GM18502 (cell line): Measurements from ENCODE around the gene ANKRD28.
A peak's percentile ranks its signal among the peaks of the same experiment; 100 is the strongest.
"Not testable (repeated sequence)": the region's sequence is repeated elsewhere in the genome, so short reads cannot be mapped to it uniquely, and the experiment has no call there.

Source experiments
- ATAC-seq: cut with Tn5 transposase; IDR thresholded peaks from one replicate; pipeline ENCODE4 v1.9.1; 2021; ENCODE audit warnings: mild to moderate bottlenecking; ENCODE audit not compliant: unreplicated experiment, poor library complexity

The ANKRD28 gene

GRCh38 chr3:15645246-15645645 is 152.5 kb downstream of the ANKRD28 start:
- no peak for ATAC-seq

GRCh38 chr3:15638891-15639262 is 158.9 kb downstream of the ANKRD28 start:
- ATAC-seq: peak; percentile 39

- peak; percentile 2 for ATAC-seq
Measured at GRCh38 chr3:15638193-15638890, 159.4 kb downstream of the ANKRD28 start.

GRCh38 chr3:15637131-15637951 is 160.4 kb downstream of the ANKRD28 start:
- ATAC-seq: no peak

- peak; percentile 80 for ATAC-seq
Measured at GRCh38 chr3:15636028-15636709, 161.6 kb downstream of the ANKRD28 start.

- ATAC-seq: no peak
Measured at GRCh38 chr3:15635121-15635661, 162.6 kb downstream of the ANKRD28 start.

GRCh38 chr3:15634671-15635070 is 163.1 kb downstream of the ANKRD28 start:
- no peak for ATAC-seq

GRCh38 chr3:15633766-15634598 is 163.8 kb downstream of the ANKRD28 start:
- no peak for ATAC-seq

GRCh38 chr3:15633159-15633558 is 164.6 kb downstream of the ANKRD28 start:
- ATAC-seq: no peak

GRCh38 chr3:15632212-15632580 is 165.6 kb downstream of the ANKRD28 start:
- ATAC-seq: no peak

GRCh38 chr3:15631426-15632211 is 166.2 kb downstream of the ANKRD28 start:
- no peak for ATAC-seq

- ATAC-seq: peak; percentile 63
Measured at GRCh38 chr3:15630646-15631350, 167.0 kb downstream of the ANKRD28 start.

- peak; percentile 96 for ATAC-seq
Measured at GRCh38 chr3:15629860-15630597, 167.8 kb downstream of the ANKRD28 start.

- no peak for ATAC-seq
Measured at GRCh38 chr3:15628967-15629366, 168.8 kb downstream of the ANKRD28 start.

- no peak for ATAC-seq
Measured at GRCh38 chr3:15623535-15624440, 174.0 kb downstream of the ANKRD28 start.

GRCh38 chr3:15619659-15620464 is 177.9 kb downstream of the ANKRD28 start:
- ATAC-seq: not testable (repeated sequence)
